Activated naive CD8-positive, alpha-beta T cell treated with anti-CD3 and anti-CD28 coated beads for 36 hours (primary cell): ENCODE measurements around the gene CDHR5. TPM values are rescaled to one million over a fixed set of nuclear protein-coding genes. Genes with fewer than 3 reads are reported as not detected.

Experiments used
- DNase-seq: peaks from one replicate; pipeline ENCODE4 v3.0.0; 2021
- H3K27ac Mint-ChIP-seq: one replicate; pipeline ENCODE4 v1.8.0; 2022; ENCODE audit warnings: mild to moderate bottlenecking, moderate library complexity, mixed read lengths
- H3K27me3 Mint-ChIP-seq: one replicate; pipeline ENCODE4 v1.8.0; 2022; ENCODE audit warnings: mild to moderate bottlenecking, mixed read lengths
- H3K36me3 Mint-ChIP-seq: one replicate; pipeline ENCODE4 v1.8.0; 2021; ENCODE audit warnings: mild to moderate bottlenecking, mixed read lengths
- H3K4me1 Mint-ChIP-seq: one replicate; pipeline ENCODE4 v1.8.0; 2021; ENCODE audit warnings: mixed read lengths
- H3K4me3 Mint-ChIP-seq: one replicate; pipeline ENCODE4 v1.8.0; 2022; ENCODE audit warnings: mild to moderate bottlenecking, moderate library complexity, mixed read lengths
- H3K9me3 Mint-ChIP-seq: one replicate; pipeline ENCODE4 v1.8.0; 2022; ENCODE audit warnings: mixed read lengths
- total RNA-seq, 2 experiments: library from RNA; stranded (reverse); gene quantifications; one replicate each; pipeline ENCODE4 v1.2.3, GENCODE V29; 2021

The CDHR5 gene
- total RNA-seq, 2 experiments from 2014 or later = not detected

DNA sequence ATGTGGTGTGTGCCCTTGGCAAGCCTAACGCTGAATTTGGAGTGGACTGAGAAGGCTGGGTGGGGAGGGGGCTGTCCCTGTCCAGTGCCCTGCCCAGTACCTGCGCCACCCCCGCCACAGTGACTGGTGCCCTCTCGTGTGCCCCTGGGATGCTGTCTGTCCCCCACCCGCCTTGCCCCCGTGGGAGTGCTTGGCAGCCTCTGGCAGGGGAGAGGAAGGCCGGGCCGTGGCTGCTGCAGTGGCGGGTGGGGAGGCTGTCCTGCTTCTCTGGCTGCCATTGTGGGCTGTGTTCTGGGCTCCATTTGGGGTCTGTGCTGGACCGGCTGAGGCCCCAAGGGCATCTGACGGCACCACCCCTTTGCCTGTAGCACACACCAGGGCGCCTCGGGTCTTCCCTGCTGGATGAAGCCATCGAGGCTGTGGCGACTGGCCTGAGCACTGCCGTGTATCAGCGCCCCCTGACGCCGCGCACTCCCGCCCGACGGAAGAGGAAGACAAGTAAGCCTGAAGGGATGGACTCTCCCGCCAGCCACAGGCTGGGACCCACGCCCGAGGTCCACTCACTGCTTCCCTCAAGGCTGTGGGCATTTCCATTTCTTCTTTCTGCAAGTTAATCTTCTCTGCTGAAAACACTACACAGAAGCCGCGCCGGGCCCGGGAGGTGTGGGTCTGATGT is 26.6 kb downstream of the CDHR5 start:
- DNase-seq = no peak
- no peaks in the 10 kb centered on the region for H3K27me3 Mint-ChIP-seq
- H3K4me3 Mint-ChIP-seq = no peak overlapping the region
- H3K27ac Mint-ChIP-seq = no peak overlapping the region
- H3K9me3 Mint-ChIP-seq = no peaks in the 10 kb centered on the region
- H3K36me3 Mint-ChIP-seq = peaks cover 21% of the 10 kb centered on the region
- no peaks in the 10 kb centered on the region for H3K4me1 Mint-ChIP-seq

DNA sequence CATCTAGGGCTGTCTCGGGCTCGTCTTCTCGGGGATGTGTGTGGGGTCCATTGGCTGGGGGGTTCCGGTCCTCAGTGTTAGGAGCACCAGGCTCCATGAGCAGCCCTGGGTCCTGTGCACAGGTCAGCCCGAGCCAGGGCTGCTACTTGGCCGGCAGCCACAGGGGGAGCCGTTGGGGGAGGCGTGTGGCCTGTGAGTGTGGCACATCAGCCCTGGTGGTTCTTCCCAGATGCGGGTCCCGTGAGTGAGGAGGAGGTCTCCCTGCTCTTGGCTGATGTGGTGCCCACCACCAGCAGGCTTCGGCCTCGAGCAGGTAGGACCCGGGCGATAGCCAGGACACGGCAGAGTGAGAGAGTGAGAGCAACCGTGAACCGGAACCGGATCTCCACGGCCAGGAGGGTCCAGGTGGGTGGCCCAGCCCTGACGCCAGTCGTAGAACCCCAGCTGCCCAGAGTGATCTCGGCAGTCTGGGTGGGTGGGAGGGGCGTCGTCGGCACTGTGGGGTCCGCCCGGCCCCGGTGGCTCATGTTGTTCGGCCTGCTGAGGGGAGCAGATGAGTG is 27.5 kb downstream of the CDHR5 start:
- Mint-ChIP-seq H3K36me3 (peaks cover 26% of the 10 kb centered on the region), H3K27me3 (no peaks in the 10 kb centered on the region), H3K9me3 (no peaks in the 10 kb centered on the region), H3K27ac (no peak overlapping the region), H3K4me3 (no peak overlapping the region), H3K4me1 (no peaks in the 10 kb centered on the region)
- no peak for DNase-seq

DNA sequence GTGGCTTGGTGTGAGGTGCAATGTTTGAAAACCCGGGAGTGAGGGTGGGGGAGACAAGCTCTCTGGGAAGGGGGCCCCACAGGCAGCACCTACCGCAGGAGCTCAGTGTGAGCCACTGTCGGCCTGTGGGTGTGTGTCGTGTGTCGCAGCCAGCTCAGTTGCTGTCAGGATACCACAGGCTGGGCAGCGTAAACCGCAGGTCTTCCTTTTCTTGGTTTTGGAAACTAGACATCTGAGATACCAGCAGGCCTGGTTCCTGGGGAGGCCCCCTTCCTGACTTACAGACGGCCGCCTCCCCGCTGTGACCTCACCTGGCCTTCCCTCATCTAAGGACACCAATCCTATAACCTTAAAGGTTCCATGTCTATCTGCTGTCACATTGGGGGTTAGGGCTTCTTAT is 28.4 kb downstream of the CDHR5 start:
- H3K27ac Mint-ChIP-seq = no peak overlapping the region
- H3K4me3 Mint-ChIP-seq = no peak overlapping the region
- H3K36me3 Mint-ChIP-seq = peaks cover 24% of the 10 kb centered on the region
- DNase-seq = no peak
- no peaks in the 10 kb centered on the region for H3K4me1 Mint-ChIP-seq
- H3K9me3 Mint-ChIP-seq = no peaks in the 10 kb centered on the region
- no peaks in the 10 kb centered on the region for H3K27me3 Mint-ChIP-seq

DNA sequence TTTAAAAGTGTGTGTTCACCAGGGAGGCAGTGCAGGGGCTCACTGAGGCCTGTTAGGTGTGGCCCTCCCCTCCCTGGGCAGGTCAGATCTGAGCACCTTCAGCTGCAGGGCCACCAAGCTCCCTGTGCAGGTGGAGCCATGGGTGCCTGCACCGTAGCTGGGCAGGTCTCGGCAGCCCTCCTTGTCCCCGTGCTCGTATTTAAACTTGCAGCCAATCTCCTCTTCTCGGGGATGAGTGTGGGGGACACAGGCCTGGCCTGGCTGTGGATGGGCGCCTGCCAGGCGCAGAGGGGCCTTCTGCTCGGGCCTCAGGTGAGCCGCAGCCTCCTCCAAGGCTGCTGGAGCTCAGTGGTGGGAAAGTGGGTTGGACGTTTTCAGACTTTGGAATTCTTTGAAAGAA is 29.4 kb downstream of the CDHR5 start:
- H3K4me1 Mint-ChIP-seq = no peaks in the 10 kb centered on the region
- no peak overlapping the region for H3K27ac Mint-ChIP-seq
- no peak for DNase-seq
- H3K27me3 Mint-ChIP-seq = no peaks in the 10 kb centered on the region
- H3K9me3 Mint-ChIP-seq = no peaks in the 10 kb centered on the region
- H3K4me3 Mint-ChIP-seq = no peak overlapping the region
- peaks cover 23% of the 10 kb centered on the region for H3K36me3 Mint-ChIP-seq

DNA sequence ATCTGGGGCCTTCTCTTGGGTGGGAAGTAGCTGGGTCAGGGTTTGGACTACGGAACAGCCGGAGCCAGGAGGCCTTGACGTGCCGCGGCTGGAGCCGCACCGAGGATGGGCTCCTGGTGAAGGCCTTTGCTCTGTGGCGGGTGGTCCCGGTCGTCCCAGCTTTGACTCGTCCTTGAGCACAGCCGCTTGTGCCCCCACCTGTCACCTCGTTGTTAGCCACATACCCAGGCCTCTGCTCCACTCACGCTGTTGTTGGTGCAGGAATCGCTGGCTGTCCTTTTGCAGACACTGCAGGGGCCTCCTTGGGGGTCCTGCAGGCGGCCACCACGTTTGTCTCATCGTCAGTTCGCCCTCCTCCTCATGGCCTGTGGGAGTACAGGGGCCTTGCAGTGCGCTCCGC is 31.4 kb downstream of the CDHR5 start:
- Mint-ChIP-seq H3K27me3 (no peaks in the 10 kb centered on the region), H3K4me1 (peaks cover under 1% of the 10 kb centered on the region), H3K9me3 (no peaks in the 10 kb centered on the region), H3K27ac (no peak overlapping the region), H3K36me3 (peaks cover 35% of the 10 kb centered on the region), H3K4me3 (no peak overlapping the region)
- no peak for DNase-seq

DNA sequence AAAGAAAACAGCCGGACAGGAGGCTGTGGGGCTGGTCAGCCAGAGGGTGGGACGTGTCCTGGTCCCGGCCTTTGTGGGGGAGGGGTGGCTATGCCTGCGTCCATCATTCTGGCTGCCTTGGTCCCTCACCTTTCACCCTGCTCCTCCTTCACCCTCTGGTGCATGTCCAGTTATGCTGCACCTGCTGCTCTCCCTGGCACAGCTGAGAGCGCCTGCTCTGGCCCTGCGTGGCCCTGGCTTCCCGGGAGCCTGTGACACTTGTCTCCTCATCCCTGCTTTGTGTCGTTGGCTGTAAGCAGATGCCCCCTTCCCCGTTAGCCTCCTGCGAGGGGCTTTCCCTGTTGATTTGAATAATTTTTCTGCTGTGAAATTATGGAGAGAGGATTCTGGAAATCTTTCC is 31.8 kb downstream of the CDHR5 start:
- no peaks in the 10 kb centered on the region for H3K27me3 Mint-ChIP-seq
- H3K4me3 Mint-ChIP-seq = no peak overlapping the region
- H3K9me3 Mint-ChIP-seq = no peaks in the 10 kb centered on the region
- no peak for DNase-seq
- H3K4me1 Mint-ChIP-seq = peaks cover 4% of the 10 kb centered on the region
- no peak overlapping the region for H3K27ac Mint-ChIP-seq
- peaks cover 39% of the 10 kb centered on the region for H3K36me3 Mint-ChIP-seq

DNA sequence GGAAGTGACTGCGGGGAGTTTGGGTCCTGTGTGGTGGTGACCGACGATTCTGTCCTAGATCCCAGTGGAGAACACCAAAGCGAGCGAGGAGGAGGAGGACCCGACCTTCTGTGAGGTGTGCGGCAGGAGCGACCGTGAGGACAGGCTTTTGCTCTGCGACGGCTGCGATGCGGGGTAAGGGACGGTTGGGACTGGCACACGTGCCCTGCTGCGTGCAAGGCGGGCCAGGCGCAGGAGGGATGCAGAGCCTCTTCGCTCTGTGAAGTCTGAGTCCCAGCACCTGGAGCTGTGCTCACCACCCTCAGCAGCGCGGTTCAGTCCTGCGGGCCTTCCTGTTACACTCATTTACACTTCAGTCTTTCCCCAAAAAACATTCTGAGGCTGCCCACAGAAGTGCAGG is 32.3 kb downstream of the CDHR5 start:
- H3K4me3 Mint-ChIP-seq = no peak overlapping the region
- peaks cover 9% of the 10 kb centered on the region for H3K4me1 Mint-ChIP-seq
- no peaks in the 10 kb centered on the region for H3K27me3 Mint-ChIP-seq
- no peak for DNase-seq
- no peaks in the 10 kb centered on the region for H3K9me3 Mint-ChIP-seq
- H3K27ac Mint-ChIP-seq = no peak overlapping the region
- H3K36me3 Mint-ChIP-seq = peaks cover 39% of the 10 kb centered on the region

DNA sequence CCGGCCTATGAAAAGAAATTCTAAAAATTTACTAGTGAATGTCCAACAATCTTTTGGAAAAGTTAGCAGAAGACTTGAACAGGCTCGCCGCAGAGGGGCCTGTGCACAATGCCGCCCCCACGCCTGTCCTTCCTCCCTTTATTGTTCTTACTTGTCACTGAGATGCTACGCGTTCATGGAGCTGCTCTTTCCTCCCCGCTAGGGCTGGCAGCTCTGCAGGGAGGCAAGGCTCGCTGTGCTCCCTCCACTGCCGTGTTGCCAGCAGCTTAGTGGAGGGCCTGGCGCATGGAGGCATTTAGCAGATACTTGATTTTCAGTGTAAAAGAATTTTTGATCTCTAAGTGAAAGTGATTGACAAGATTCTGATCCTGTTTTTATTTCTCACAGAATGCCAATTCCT is 33.8 kb downstream of the CDHR5 start:
- peaks cover 21% of the 10 kb centered on the region for H3K4me1 Mint-ChIP-seq
- H3K9me3 Mint-ChIP-seq = no peaks in the 10 kb centered on the region
- H3K4me3 Mint-ChIP-seq = no peak overlapping the region
- peak overlapping the region; percentile 34 for H3K27ac Mint-ChIP-seq
- H3K27me3 Mint-ChIP-seq = no peaks in the 10 kb centered on the region
- H3K36me3 Mint-ChIP-seq = peaks cover 32% of the 10 kb centered on the region
- DNase-seq = no peak

DNA sequence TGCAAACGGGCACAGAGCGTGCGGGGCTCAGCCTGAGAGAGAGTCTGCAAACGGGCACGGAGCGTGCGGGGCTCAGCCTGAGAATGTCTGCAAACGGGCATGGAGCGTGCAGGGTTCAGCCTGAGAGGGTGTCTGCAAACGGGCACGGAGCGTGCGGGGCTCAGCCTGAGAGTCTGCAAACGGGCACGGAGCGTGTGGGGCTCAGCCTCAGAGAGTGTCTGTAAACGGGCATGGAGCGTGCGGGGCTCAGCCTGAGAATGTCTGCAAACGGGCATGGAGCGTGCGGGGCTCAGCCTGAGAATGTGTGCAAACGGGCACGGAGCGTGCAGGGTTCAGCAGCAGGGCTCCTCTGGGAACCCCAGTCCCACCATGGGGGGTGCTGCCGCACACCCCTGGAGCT is 35.0 kb downstream of the CDHR5 start:
- peaks cover 29% of the 10 kb centered on the region for H3K36me3 Mint-ChIP-seq
- H3K9me3 Mint-ChIP-seq = no peaks in the 10 kb centered on the region
- no peak overlapping the region for H3K4me3 Mint-ChIP-seq
- no peak for DNase-seq
- peaks cover 21% of the 10 kb centered on the region for H3K4me1 Mint-ChIP-seq
- H3K27me3 Mint-ChIP-seq = no peaks in the 10 kb centered on the region
- H3K27ac Mint-ChIP-seq = peak overlapping the region; percentile 39

DNA sequence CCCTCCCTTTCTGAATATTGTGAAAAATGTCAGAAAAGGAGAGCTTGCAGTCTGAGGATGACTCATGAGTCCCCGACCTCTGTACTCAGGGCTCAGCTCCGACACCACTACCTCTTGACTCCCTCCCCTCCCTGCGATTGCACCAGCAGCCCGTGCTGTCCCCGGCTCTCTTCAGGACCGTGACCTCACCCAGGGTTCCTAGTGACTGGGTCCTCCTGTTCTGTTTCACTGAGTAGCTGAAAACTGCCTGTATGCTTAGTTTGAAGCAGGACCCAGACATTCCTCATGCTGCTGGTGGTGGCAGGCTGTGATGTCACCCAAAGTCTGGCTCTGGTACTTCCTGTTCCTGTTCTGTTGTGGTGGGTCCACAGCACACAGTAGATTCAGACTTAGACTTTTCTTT is 36.8 kb downstream of the CDHR5 start:
- peak overlapping the region; percentile 82 for H3K4me3 Mint-ChIP-seq
- H3K9me3 Mint-ChIP-seq = no peaks in the 10 kb centered on the region
- H3K27ac Mint-ChIP-seq = peak overlapping the region; percentile 100
- peak; percentile 77 for DNase-seq
- peaks cover 30% of the 10 kb centered on the region for H3K36me3 Mint-ChIP-seq
- H3K4me1 Mint-ChIP-seq = peaks cover 21% of the 10 kb centered on the region
- no peaks in the 10 kb centered on the region for H3K27me3 Mint-ChIP-seq

DNA sequence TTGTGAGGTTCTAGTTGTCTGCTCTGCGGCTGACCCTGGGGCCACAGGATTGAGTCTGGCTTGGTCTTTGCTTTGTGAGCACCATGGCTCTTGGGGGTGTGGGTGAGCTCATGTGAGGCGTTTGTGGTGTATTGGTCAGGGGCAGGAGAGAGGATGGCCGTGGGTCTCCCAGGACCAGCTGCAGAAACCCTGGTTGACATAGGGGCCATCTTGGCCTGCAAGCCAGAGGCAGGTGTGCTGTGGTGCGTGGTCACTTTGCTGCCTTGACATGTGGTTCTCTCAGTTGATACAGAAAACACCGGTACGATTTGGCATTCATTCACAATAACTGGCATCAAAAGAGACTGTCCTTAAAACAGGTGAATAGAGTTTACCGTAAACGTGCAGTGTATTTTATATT is 37.2 kb downstream of the CDHR5 start:
- H3K27ac Mint-ChIP-seq = peak overlapping the region; percentile 100
- peaks cover 21% of the 10 kb centered on the region for H3K4me1 Mint-ChIP-seq
- no peaks in the 10 kb centered on the region for H3K9me3 Mint-ChIP-seq
- no peak overlapping the region for H3K4me3 Mint-ChIP-seq
- DNase-seq = no peak
- no peaks in the 10 kb centered on the region for H3K27me3 Mint-ChIP-seq
- H3K36me3 Mint-ChIP-seq = peaks cover 29% of the 10 kb centered on the region

DNA sequence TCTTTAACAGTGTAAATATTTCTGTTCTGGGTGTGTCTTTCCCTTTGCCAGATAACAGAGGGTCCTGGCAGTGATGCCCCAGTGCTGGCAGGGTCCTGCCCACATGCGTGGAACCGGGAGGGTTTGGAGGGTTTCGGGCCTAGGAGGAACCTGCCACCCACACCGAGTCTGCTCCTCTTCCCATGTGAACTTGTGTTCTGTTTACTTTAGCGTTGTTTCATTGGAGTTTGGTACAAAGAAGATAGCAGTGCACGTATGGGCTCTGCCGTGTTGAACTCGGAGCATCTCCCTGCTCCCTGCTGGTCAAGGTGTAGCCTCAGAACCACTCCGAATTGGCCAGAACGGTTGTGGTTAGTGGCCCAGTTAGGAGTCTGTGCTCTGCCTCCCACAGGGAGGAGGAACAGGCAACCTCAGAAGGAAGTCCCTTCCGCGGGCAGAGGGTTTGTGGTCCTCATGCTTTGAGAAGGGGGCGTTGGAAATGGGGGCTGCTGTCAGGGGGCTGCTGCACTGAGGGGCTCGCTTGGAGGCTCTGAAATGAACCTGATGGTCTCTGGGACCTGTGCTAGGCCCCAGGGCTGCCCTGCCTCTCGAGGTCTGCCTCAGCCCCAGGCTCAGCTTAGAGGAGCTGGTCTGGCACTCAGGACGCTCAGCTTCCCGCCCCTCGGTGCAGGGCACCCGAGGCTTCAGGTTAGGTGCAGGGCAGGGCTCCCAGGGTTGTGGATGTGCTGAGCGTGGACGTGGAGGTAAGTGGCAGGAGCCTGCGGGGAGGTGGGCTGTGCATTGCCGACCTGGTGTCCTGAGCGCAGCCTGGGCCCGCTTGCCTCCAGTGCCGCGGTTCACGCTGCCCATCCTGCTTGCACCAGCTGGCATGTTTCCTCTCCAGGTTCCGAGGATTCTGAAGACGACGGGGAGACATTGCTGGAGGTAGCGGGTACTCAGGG is 38.1 kb downstream of the CDHR5 start:
- H3K9me3 Mint-ChIP-seq = no peaks in the 10 kb centered on the region
- no peaks in the 10 kb centered on the region for H3K27me3 Mint-ChIP-seq
- no peak for DNase-seq
- H3K36me3 Mint-ChIP-seq = peaks cover 28% of the 10 kb centered on the region
- H3K27ac Mint-ChIP-seq = peak overlapping the region; percentile 100
- H3K4me1 Mint-ChIP-seq = peaks cover 21% of the 10 kb centered on the region
- H3K4me3 Mint-ChIP-seq = no peak overlapping the region

DNA sequence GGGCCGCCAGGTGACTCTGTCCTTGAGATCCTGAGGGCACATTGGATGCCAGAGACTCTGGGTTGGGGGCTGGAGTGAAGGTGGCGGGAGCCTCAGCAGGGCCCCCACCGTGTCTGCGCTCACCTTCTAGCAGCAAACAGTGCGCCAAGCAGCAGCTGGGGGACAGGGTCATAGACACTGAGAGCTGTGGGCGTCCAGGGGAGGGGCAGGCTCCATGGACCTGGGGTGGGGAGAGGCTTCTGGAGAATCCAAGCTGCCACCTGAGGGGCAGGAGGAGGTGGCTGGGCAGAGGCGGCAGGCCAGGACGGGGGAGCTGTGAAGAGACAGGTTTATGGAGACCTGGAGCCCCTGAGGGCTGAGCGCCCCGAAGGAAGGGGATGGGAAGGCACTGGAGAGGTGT is 40.5 kb downstream of the CDHR5 start:
- DNase-seq = no peak
- no peaks in the 10 kb centered on the region for H3K27me3 Mint-ChIP-seq
- no peak overlapping the region for H3K4me3 Mint-ChIP-seq
- H3K9me3 Mint-ChIP-seq = no peaks in the 10 kb centered on the region
- peaks cover 21% of the 10 kb centered on the region for H3K36me3 Mint-ChIP-seq
- H3K4me1 Mint-ChIP-seq = peaks cover 38% of the 10 kb centered on the region
- peak overlapping the region; percentile 29 for H3K27ac Mint-ChIP-seq

DNA sequence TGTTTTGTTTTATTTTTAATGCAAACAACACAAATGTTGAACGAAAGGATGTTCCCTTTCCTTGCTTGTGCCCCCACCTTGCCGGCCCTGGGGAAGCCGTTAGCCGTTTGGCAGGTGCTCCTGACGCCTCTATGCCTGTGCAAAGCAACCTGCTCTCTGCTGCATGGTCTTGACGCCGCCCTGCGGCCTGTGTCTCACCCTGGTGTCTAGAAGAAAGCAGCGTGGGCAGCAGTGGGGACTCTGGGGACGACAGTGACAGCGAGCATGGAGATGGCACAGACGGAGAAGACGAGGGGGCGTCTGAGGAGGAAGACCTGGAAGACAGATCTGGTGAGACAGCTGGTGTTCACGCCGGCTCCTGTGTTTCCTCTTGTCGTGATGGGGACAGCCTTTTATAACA is 43.0 kb downstream of the CDHR5 start:
- H3K27ac Mint-ChIP-seq = no peak overlapping the region
- peaks cover 33% of the 10 kb centered on the region for H3K36me3 Mint-ChIP-seq
- H3K4me1 Mint-ChIP-seq = peaks cover 42% of the 10 kb centered on the region
- H3K4me3 Mint-ChIP-seq = no peak overlapping the region
- H3K9me3 Mint-ChIP-seq = no peaks in the 10 kb centered on the region
- H3K27me3 Mint-ChIP-seq = no peaks in the 10 kb centered on the region
- no peak for DNase-seq

DNA sequence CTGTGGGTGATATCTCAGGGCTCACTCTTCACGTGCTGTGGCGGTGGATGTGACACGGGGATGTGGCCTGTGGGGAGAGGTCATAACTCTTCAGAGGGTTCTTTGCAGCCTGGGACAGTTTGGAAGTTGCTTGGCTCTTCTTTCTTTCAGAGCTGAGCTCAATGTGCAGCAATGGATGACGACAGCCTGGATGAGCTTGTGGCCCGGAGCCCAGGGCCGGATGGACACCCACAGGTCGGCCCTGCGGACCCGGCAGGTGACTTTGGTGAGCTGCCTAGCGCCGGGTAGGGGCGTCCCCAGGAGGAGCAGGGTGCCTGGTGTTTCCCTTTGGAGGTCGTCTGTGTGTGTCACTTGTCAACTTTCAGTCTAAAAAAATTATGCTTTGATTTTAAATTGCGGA is 43.4 kb downstream of the CDHR5 start:
- H3K4me1 Mint-ChIP-seq = peaks cover 39% of the 10 kb centered on the region
- H3K27me3 Mint-ChIP-seq = no peaks in the 10 kb centered on the region
- no peak overlapping the region for H3K27ac Mint-ChIP-seq
- peaks cover 30% of the 10 kb centered on the region for H3K36me3 Mint-ChIP-seq
- peak overlapping the region; percentile 12 for H3K4me3 Mint-ChIP-seq
- no peaks in the 10 kb centered on the region for H3K9me3 Mint-ChIP-seq
- DNase-seq = no peak
